ENCODE measurements around the gene DYNC1LI2.

Gene DYNC1LI2

GRCh38 chr16:66740010-66740409 is 11.4 kb downstream of the DYNC1LI2 start:
- no peak for DNase-seq (ENCODE audit: low read depth in 3 of 3)

DNA sequence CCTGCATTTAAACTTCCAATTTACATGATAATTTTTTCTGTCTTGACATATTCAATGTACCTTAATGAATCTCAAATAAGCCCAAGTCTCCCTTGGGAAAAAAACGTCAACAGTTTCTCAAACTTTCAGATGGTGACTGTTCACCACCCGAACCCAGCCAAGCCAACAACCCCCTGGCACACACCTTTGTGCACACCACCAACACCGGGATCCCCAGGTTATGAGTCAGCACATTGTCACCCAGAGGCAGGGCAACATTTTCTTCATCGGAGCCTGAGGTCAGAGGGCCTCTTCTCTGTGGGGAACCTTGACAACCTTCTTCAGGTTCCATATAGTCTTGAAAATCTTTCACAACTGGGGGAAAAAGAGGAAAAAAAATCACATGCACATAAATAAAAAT is 15.5 kb downstream of the DYNC1LI2 start:
- DNase-seq (ENCODE audit: low read depth in 3 of 3), result no peak

DNA sequence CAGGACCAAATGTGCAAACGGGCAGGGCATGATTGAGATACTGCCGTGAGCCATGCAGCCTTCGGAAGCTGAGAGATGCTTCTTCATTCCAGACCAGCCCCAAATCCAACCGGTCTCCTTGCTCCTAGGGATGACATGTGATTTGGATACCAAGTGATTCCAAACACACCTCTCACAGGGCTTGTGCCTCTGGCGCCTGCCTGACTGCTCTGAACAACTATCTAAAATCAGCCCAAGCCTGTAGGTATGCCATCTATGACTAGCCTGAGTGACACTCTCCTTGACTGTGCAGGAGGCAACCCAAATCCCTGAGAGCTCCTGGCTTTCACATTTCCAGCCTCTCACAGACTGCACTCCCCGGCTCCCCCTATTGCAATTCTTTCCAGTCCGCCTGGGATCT is 20.3 kb downstream of the DYNC1LI2 start:
- DNase-seq (ENCODE audit: low read depth in 3 of 3), result no peak

- DNase-seq (ENCODE audit: low read depth in 3 of 3), result no peak
These were observed 22.6 kb downstream of the DYNC1LI2 start for GRCh38 chr16:66728804-66729203.

- DNase-seq (ENCODE audit: low read depth in 3 of 3), result no peak
These were observed 23.2 kb downstream of the DYNC1LI2 start for GRCh38 chr16:66728117-66728787.

DNA sequence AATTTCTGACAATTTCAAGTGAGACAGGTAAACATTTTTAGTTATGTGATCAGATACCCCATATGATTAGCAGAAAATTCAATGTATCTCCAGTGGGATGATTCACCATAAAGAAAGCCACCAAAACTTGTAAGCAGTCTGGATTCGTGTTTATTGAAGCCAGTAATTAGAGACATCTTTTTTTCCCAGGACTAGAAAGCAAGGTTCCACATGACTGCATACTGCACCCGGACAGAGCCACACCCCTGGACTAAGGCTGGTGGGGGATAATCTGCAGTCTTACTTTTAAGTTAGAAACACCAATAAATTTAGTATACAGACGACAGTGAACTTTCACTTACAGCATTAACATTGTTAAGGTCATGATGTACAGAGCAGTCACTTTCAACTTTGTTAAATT is 30.6 kb downstream of the DYNC1LI2 start:
- no peak for DNase-seq (ENCODE audit: low read depth in 3 of 3)

DNA sequence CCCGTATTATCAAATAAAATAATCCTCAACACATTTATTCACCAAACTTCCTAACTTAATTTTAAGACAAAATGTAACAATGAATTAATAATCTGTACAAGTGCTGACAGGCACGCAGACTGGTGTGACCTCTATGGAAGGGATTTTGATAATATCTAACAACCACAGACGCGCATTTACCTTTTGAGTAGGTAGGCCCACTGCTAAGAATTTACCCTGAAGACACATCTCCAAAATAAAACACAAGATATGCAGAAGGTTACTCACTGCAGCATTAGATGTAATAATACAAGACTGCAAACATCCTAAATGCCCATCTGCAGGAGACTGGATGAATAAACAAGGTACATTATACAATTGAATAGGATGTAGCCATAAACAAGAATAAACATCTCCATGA is 32.2 kb downstream of the DYNC1LI2 start:
- no peak for DNase-seq (ENCODE audit: low read depth in 3 of 3)

DNA sequence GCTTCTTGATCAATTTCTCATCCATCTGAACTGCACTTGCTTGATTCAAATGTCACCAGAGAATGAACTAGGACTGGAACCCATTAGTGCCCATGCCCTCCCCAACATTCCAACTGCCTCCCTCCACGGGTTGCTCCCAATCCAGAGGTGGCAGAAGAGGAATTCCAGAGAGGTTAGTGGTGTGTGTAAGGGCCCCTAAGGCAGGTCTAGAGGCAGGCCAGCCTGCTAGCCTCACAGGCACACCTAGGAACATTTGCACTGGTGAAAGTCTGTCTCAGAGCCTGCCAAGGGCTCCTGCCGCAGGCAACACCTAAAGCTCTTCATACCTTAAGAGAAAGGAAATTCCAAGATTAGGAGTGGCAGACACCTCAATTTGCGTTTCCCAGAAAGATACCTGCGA is 33.6 kb downstream of the DYNC1LI2 start:
- no peak for DNase-seq (ENCODE audit: low read depth in 3 of 3)

GRCh38 chr16:66717112-66717675 is 34.2 kb downstream of the DYNC1LI2 start:
- no peak for DNase-seq (ENCODE audit: low read depth in 3 of 3)

DNA sequence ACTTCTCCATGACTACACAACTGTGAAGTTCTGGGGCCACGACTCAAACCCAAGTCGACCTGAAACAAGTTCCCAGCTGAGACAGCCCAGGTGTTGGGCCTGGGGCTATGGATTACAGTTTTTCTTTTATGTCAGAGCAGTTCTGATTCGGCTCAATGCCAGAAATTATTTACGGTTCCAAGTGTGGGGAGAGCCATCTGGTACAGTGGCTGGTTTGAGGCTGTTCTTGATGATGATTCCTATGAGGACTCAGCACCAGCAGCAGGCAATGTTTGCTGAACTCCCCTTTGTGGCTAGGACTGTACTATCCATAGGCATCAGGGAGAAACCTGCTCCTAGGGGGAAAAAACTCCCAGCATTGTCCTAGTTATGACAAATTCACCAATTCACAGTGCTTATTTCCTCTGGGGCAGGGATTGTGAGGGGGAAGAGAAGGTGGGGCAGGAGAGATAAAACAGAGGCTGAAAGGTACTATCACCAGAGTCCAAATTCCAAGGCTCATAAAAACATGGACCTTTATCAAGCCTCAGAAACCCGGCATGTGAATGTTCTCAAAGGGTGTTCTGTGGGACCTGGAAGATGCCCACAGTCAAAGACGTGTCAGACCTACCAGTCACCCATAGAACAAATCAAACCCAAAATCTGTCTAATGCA is 36.6 kb downstream of the DYNC1LI2 start:
- DNase-seq (ENCODE audit: low read depth in 3 of 3), result no peak

DNA sequence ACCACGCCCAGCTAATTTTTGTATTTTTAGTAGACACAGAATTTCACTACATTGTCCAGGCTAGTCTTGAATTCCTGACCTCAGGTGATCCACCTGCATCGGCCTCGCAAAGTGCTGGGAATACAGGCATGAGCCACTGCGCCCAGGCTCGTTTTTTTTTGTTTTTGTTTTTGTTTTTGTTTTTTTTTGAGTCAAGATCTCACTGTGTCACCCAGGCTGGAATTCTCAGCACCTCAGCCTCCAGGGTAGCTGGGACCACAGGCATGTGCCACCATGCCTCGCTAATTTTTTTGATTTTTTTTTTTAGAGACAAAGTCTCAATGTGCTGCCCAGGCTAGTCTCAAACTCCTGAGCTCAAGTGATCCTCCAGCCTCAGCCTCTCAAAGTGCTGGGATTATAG is 37.3 kb downstream of the DYNC1LI2 start:
- no peak for DNase-seq (ENCODE audit: low read depth in 3 of 3)

GRCh38 chr16:66713076-66713475 is 38.3 kb downstream of the DYNC1LI2 start:
- DNase-seq (ENCODE audit: low read depth in 3 of 3), result no peak

DNA sequence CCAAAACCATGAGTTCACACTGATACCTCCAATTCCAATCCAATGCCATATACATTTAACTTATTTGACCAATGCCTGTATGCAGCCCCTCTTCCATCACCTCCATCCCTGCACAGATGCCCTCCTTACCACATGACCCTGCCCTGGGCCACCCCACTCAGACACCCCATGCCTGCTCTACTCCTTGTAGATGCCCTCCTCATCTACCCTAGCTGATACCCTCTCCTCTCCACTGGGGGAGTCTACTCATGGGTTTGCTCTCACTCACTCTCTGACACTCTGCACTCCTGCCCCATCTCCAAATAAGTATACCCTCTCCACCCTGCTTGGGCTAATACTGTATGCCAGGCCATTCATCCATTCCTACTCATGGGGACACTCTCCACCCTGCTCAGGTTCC is 38.9 kb downstream of the DYNC1LI2 start:
- DNase-seq (ENCODE audit: low read depth in 3 of 3), result no peak

- DNase-seq (ENCODE audit: low read depth in 3 of 3), result no peak
These were observed 39.8 kb downstream of the DYNC1LI2 start for GRCh38 chr16:66711581-66711980.

- DNase-seq (ENCODE audit: low read depth in 3 of 3), result no peak
These were observed 44.9 kb downstream of the DYNC1LI2 start for GRCh38 chr16:66706506-66706880.

GRCh38 chr16:66705790-66706505 is 45.5 kb downstream of the DYNC1LI2 start:
- DNase-seq (ENCODE audit: low read depth in 3 of 3), result no peak

DNA sequence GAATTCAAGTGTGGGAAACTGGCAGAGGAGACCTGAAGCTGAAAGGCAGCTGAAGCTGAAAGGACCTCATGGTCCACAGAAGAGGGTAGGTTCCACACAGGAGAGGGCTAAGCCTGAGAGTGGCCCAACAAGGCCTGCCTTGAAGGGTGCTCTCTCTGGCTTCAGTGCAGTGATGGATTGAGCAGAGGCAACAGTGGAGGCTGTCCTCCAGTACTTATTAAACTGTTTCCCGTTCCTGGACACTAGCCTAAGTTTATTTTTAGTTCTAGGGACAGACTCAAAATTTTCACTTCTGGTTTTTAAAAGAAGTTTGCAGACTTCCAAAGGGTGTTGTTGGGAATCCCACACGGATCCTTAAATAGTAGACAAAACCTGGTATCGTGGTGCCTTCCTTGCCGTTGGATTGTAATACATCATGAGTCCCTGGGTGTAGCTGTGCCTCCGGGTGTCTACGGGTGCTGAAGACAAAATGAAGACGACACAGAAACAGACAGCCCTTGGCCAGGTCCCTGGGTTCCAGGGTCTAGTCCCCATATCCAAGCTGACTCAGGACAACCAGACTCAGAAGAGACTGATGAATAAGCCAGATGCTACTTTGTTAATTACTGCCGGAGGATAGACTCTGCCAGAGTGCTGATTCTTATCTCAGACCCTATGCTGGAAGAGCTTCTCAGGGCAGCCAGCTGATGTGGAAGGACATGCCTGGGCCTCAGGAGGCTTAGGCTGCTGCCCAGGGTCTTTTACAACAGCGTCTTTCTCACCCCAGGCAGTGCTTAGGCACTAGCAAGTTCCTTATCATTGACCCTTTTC is 47.8 kb downstream of the DYNC1LI2 start:
- DNase-seq (ENCODE audit: low read depth in 3 of 3), result no peak

DNA sequence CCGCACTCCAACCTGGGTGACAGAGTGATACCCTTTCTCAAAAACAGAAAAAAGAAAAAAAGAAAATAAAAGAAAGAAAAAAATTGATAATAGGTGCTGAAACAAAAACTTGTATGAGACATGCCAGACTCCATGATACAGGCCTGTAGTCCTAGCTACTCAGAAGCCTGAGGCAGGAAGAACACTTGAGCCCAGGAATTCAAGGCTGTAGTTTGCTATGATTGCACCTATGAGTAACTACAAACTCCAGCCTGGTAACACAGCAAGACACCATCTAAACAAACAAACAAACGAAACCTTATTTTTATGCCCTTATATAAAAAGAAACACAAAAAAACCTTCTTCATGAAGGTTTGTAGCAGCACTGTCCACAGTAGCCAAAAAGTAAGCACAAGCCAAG is 49.9 kb downstream of the DYNC1LI2 start:
- no peak for DNase-seq (ENCODE audit: low read depth in 3 of 3)

- DNase-seq (ENCODE audit: low read depth in 3 of 3), result no peak
These were observed 50.4 kb downstream of the DYNC1LI2 start for GRCh38 chr16:66701026-66701425.

DNA sequence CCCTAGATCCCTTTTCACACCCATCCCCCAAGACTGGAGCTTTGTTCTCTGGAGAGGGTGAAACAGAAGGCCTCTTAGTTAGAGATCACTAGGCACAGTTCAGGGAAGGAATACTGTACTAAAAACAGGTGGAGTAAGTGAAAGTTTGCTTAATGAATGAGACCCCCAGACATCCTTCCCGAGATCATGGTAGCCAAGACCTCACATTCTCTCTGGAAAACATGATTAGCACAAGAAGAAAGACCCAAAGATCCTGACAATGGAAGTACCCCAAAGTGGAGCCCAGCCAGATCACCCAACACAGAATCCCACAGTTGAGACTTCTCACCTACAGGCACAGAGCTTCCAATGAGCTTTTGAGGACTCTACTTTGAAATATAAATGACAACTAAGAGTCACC is 51.5 kb downstream of the DYNC1LI2 start:
- no peak for DNase-seq (ENCODE audit: low read depth in 3 of 3)

DNA sequence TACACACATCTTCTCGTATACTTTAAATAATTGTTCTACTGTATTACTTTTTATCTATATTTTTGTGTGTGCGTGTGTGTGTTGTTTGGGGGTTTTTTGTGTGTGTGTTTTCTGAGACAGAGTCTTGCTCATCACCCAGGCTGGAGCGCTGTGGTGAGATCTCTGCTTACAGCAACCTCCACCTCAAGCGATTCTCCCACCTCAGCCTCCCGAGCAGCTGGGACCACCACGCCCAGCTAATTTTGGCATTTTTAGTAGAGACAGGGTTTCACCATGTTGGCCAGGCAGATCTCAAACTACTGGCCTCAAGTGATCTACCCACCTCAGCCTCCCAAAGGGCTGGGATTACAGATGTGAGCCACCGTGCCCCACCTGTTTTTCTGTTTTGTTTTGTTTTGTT is 53.4 kb downstream of the DYNC1LI2 start:
- no peak for DNase-seq (ENCODE audit: low read depth in 3 of 3)

Measured in stimulated activated CD4-positive, alpha-beta T cell treated with anti-CD3 and anti-CD28 coated beads, TNF-alpha, amount 100 ng/mL, for 4 hours (primary cell).